ENCODE results near the gene TOMM7. TPM values are rescaled to one million over a fixed set of nuclear protein-coding genes. Genes with fewer than 3 reads are reported as not detected.

TOMM7 gene
- total RNA-seq, result 100 to 1,000 TPM; 335 to 356 TPM
- 358 TPM for polyA plus RNA-seq (2013, experiment 1 of 2)
- polyA plus RNA-seq (2013, experiment 2 of 2), result 283 TPM
- long read RNA-seq, experiment 1, transcript TOMM7-201 (3 exons, 778 nt), result major isoform, 146 of 253 reads
- long read RNA-seq, experiment 1, transcript TOMM7-204 (2 exons, 731 nt), result minor isoform, 15 of 253 reads
- long read RNA-seq, experiment 1, partial matches to known transcripts, result 4 of 253 reads
- long read RNA-seq, experiment 1, other reads (novel, unspliced or antisense), result 85 of 253 reads
- long read RNA-seq, experiment 2, transcript TOMM7-204 (2 exons, 731 nt), result minor isoform, 8 of 118 reads
- long read RNA-seq, experiment 2, transcript TOMM7-201 (3 exons, 778 nt), result major isoform, 107 of 118 reads
- long read RNA-seq, experiment 2, partial matches to known transcripts, result 0 of 118 reads
- long read RNA-seq, experiment 2, other reads (novel, unspliced or antisense), result 2 of 118 reads
- long read RNA-seq, experiment 3, transcript TOMM7-201 (3 exons, 778 nt), result major isoform, 60 of 64 reads
- long read RNA-seq, experiment 3, partial matches to known transcripts, result 1 of 64 reads
- long read RNA-seq, experiment 3, other reads (novel, unspliced or antisense), result 0 of 64 reads
- long read RNA-seq, experiment 4, result 0 reads

DNA sequence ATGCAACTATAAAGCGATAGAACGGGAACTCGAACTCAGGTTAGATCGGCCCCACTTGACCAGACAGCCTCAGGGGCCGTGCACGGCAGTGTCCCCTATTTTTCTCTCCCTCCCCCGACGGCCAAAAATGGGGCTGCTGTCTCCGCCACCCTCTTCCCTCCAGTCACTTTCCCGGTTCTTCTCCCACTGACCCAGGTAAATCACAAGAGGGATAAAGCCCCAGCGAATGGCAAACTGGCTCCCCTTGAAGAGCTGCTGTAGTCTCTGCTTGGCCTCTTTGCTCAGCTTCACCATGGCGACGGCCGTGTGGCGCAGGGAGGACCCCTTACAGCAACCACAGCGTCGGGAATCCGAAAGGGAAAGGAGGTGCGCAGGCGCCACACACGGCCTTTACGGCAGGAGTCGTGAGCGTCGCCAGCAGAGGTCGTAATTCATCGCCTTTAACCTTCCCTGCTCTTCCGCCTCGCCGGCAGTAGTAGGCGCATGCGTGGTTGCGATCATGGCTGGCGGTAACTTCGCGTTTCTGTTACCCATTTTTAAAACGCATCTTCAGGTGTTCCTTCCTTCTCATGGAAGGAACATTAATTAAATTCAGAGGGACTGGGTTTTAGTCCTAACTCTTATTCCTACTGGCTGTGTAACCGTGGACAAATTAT is at the start of gene TOMM7:
Gene TOMM7, minus strand, starts transcription at position 364 of the 656 bp plus-strand sequence. Its CDS starts 70 bp downstream, at position 294.
- peak within 1 kb of the TSS; percentile 97 for H3K27ac Mint-ChIP-seq
- TF ChIP-seq, protein P1, sequence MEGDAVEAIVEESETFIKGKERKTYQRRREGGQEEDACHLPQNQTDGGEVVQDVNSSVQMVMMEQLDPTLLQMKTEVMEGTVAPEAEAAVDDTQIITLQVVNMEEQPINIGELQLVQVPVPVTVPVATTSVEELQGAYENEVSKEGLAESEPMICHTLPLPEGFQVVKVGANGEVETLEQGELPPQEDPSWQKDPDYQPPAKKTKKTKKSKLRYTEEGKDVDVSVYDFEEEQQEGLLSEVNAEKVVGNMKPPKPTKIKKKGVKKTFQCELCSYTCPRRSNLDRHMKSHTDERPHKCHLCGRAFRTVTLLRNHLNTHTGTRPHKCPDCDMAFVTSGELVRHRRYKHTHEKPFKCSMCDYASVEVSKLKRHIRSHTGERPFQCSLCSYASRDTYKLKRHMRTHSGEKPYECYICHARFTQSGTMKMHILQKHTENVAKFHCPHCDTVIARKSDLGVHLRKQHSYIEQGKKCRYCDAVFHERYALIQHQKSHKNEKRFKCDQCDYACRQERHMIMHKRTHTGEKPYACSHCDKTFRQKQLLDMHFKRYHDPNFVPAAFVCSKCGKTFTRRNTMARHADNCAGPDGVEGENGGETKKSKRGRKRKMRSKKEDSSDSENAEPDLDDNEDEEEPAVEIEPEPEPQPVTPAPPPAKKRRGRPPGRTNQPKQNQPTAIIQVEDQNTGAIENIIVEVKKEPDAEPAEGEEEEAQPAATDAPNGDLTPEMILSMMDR (conservative IDR thresholded peaks at IDR 0.05), result peak; percentile 37
- peak within 1 kb of the TSS; percentile 95 for H3K4me3 Mint-ChIP-seq
- 1 to 3% methylated on average over 28 to 38 of the region's 38 CpGs for WGBS, 2 experiments (ENCODE audit: insufficient coverage in 1 of 2, insufficient read length in 1 of 2)
- Histone ChIP-seq H3K9ac (ENCODE audit: extremely low read depth, low read length, poor library complexity, severe bottlenecking) (peak within 1 kb of the TSS; percentile 92), H3K27ac (ENCODE audit: low read depth, low read length) (no peak within 1 kb of the TSS), H3K36me3 (ENCODE audit: control insufficient read depth, insufficient read depth, low read length) (peaks cover 7% of the 10 kb centered on the region), H3K27me3 (ENCODE audit: control insufficient read depth, insufficient read depth, low read length, poor library complexity, severe bottlenecking) (no peaks in the 10 kb centered on the region), H3K9me3 (ENCODE audit: control insufficient read depth, low read length) (no peaks in the 10 kb centered on the region), H3K4me1 (ENCODE audit: control insufficient read depth, insufficient read depth, low read length) (peaks cover 5% of the 10 kb centered on the region), H3K4me3 (ENCODE audit: low read length) (peak within 1 kb of the TSS; percentile 100)
- H3K36me3 Mint-ChIP-seq (ENCODE audit: low read depth), result peaks cover 9% of the 10 kb centered on the region
- H3K9me3 Mint-ChIP-seq, result no peaks in the 10 kb centered on the region
- peak; percentile 96 for DNase-seq
- no peaks in the 10 kb centered on the region for H3K27me3 Mint-ChIP-seq (ENCODE audit: insufficient read depth)
- peaks cover 18% of the 10 kb centered on the region for H3K4me1 Mint-ChIP-seq

DNA sequence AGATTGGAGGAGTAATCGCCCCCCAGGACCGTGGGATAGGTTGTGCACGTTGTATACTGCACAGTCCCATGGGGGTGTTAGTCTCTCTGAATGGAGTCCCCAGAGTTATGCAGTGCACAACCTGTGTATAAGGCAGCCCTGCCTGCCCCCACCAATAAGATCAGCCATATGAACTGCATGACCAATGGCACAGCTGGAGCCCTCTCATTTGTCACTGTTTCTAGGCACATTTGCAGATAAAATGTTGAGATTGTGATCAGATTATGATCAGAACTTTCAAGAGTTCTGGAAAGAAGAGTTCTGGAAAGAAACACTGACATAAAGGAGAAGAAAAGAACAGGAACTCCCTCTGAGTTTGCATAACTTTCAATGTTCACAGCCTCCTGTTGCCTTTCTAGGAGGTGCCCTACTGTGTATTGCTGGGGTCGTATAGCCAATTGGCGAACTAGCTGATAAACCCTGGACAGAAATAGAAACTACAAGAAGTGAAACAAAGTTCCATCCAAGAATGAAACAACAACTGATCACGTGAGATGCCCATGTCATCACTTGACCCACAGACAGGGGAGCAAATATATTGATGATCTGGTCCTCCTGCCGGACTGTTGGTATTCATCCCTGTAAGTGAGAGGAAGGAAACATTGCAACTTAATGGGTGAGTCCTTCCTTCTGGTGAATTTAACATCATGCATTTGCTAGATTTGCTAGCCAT is 49.6 kb upstream of the TOMM7 start:
- Histone ChIP-seq H3K9ac (ENCODE audit: extremely low read depth, low read length, poor library complexity, severe bottlenecking) (no peak overlapping the region), H3K9me3 (ENCODE audit: control insufficient read depth, low read length) (no peaks in the 10 kb centered on the region), H3K36me3 (ENCODE audit: control insufficient read depth, insufficient read depth, low read length) (no peaks in the 10 kb centered on the region), H3K4me3 (ENCODE audit: low read length) (no peak overlapping the region), H3K27ac (ENCODE audit: low read depth, low read length) (no peak overlapping the region), H3K4me1 (ENCODE audit: control insufficient read depth, insufficient read depth, low read length) (no peaks in the 10 kb centered on the region), H3K27me3 (ENCODE audit: control insufficient read depth, insufficient read depth, low read length, poor library complexity, severe bottlenecking) (no peaks in the 10 kb centered on the region)
- Mint-ChIP-seq H3K27ac (no peak overlapping the region), H3K4me3 (no peak overlapping the region), H3K36me3 (ENCODE audit: low read depth) (peaks cover 20% of the 10 kb centered on the region), H3K4me1 (peaks cover 20% of the 10 kb centered on the region), H3K27me3 (ENCODE audit: insufficient read depth) (no peaks in the 10 kb centered on the region), H3K9me3 (peaks cover 3% of the 10 kb centered on the region)
- 94 to 98% methylated on average over 7 of the region's 7 CpGs for WGBS, 2 experiments (ENCODE audit: insufficient coverage in 1 of 2, insufficient read length in 1 of 2)
- no peak for DNase-seq
- TF ChIP-seq, protein P1 (conservative IDR thresholded peaks at IDR 0.05), result no peak

DNA sequence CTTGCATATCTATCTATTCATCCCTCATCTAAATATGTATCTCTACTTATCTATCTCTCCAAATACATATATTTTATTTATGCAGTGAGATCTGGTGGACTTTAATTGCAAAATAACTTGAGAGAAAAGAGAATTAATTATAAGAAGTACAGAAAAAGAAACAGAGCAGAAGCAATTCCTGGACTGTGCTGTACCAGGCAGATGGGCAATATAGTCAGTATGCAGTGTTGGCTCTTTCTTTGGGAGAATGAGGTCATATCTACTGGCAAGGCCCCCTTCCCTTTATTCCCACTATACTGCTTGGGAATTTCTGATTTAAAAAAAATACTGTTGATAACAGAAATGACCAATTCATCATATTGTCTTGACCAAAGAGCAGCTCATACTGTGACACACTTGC is 49.0 kb upstream of the TOMM7 start:
- H3K4me1 ChIP-seq (ENCODE audit: control insufficient read depth, insufficient read depth, low read length), result no peaks in the 10 kb centered on the region
- Mint-ChIP-seq H3K27ac (no peak overlapping the region), H3K36me3 (ENCODE audit: low read depth) (peaks cover 20% of the 10 kb centered on the region), H3K4me1 (peaks cover 20% of the 10 kb centered on the region), H3K9me3 (peaks cover 3% of the 10 kb centered on the region), H3K27me3 (ENCODE audit: insufficient read depth) (no peaks in the 10 kb centered on the region), H3K4me3 (no peak overlapping the region)
- no peaks in the 10 kb centered on the region for H3K36me3 ChIP-seq (ENCODE audit: control insufficient read depth, insufficient read depth, low read length)
- H3K9ac ChIP-seq (ENCODE audit: extremely low read depth, low read length, poor library complexity, severe bottlenecking), result no peak overlapping the region
- H3K27me3 ChIP-seq (ENCODE audit: control insufficient read depth, insufficient read depth, low read length, poor library complexity, severe bottlenecking), result no peaks in the 10 kb centered on the region
- H3K27ac ChIP-seq (ENCODE audit: low read depth, low read length), result no peak overlapping the region
- TF ChIP-seq, protein P1 (conservative IDR thresholded peaks at IDR 0.05), result no peak
- H3K4me3 ChIP-seq (ENCODE audit: low read length), result no peak overlapping the region
- no peak for DNase-seq
- no peaks in the 10 kb centered on the region for H3K9me3 ChIP-seq (ENCODE audit: control insufficient read depth, low read length)
